HG03060 (cell line): ENCODE data around the gene MLLT3.

Experiments
- ATAC-seq: cut with Tn5 transposase; IDR thresholded peaks from one replicate; pipeline ENCODE4 v1.9.1; 2021; ENCODE audit warnings: low read depth, moderate number of reproducible peaks; ENCODE audit not compliant: unreplicated experiment

MLLT3 gene

GRCh38 chr9:20630241-20630943 is 8.1 kb upstream of the MLLT3 start:
- ATAC-seq, result no peak

- no peak for ATAC-seq
These were observed 2.7 kb upstream of the MLLT3 start for GRCh38 chr9:20625003-20625349.

- no peak for ATAC-seq
These were observed 2.1 kb upstream of the MLLT3 start for GRCh38 chr9:20624201-20625002.

- ATAC-seq, result no peak
These were observed 1.4 kb upstream of the MLLT3 start for GRCh38 chr9:20623748-20624124.

GRCh38 chr9:20623021-20623747 is 885 bp upstream of the MLLT3 start:
- ATAC-seq, result no peak

- ATAC-seq, result no peak
These were observed 599 bp downstream of the MLLT3 start for GRCh38 chr9:20621471-20622329.

- ATAC-seq, result no peak
These were observed 1.4 kb downstream of the MLLT3 start for GRCh38 chr9:20620650-20621470.

GRCh38 chr9:20619487-20620200 is 2.7 kb downstream of the MLLT3 start:
- no peak for ATAC-seq

GRCh38 chr9:20618361-20618802 is 3.9 kb downstream of the MLLT3 start:
- ATAC-seq, result no peak

GRCh38 chr9:20616808-20617207 is 5.5 kb downstream of the MLLT3 start:
- no peak for ATAC-seq

GRCh38 chr9:20614602-20615216 is 7.6 kb downstream of the MLLT3 start:
- no peak for ATAC-seq

- no peak for ATAC-seq
These were observed 10.5 kb downstream of the MLLT3 start for GRCh38 chr9:20611691-20612287.

- no peak for ATAC-seq
These were observed 11.7 kb downstream of the MLLT3 start for GRCh38 chr9:20610591-20610990.

- no peak for ATAC-seq
These were observed 13.7 kb downstream of the MLLT3 start for GRCh38 chr9:20608582-20608981.

- no peak for ATAC-seq
These were observed 15.6 kb downstream of the MLLT3 start for GRCh38 chr9:20606652-20607051.

GRCh38 chr9:20604562-20604961 is 17.7 kb downstream of the MLLT3 start:
- ATAC-seq, result peak; percentile 62

- ATAC-seq, result no peak
These were observed 18.6 kb downstream of the MLLT3 start for GRCh38 chr9:20603524-20604268.

- ATAC-seq, result no peak
These were observed 21.0 kb downstream of the MLLT3 start for GRCh38 chr9:20601292-20601691.
